Measurements from ENCODE around the gene NPY2R.

NPY2R gene

DNA sequence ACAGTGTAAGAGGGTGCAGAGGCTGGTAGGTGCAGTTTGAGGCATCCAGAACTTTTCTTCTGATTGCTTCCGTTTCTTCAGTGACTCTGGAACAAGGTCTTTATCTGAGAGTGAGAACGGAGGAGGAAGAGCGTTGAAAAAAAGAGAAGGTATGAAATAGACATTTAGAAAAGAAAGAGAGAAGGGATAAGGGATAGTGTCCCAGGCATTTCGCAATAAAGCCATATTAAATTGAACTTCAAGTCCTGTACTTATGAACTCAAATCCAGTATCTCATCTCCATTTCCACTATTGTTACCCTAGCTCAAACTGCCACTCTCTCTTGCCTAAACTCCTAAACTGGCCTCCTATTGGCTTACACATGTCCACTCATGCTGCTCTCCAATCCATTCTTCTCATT lies 36.7 kb downstream of the NPY2R start:
- no peak for DNase-seq
- in situ Hi-C loops (cut with HindIII; ENCODE audit: low pct_ligation_motif_present, low pct_unique_long_range_greater_than_20kb, low sequenced_read_pairs) = no loop called here

DNA sequence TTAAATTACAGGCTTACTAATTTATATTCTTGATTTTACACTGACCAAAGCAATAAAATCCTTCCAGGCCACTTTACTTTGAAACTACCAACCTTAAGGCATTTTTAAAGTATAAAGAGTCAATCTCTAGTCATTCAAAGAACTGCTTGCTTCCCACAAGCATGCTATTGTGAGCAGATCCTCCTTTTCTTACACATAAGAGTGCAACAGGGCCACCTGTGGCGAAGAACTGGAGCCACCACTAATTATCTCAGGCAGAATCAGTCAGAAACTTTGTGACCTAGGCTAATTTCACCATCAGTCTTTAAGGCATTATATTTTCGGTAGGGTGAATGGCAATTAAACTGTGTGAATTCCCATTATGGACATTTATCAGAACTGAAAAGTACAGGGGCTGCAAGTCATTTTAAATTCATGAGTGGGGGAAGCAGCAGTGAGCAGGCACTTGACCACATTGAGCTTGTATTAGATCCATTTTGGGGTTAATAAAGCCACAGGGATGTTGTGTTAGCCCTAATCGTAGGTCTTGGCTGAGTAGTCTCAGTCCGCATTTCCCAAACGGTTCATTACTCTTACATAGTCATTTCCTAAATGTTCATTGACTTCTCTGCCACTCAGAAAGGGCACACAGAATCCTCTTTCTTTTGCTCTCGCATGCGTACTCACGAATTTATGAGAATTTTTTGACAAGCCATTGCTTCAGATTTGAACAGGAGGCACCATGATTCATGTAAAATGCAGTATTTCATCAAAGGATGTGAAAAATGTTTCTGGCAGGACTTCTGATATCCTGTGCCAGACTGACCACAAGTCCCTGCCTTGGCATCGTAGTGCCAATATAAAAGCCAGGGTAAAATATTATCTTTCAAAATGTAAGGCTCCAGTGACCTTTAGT lies 39.8 kb downstream of the NPY2R start:
- no peak for DNase-seq
- in situ Hi-C loops (cut with HindIII; ENCODE audit: low pct_ligation_motif_present, low pct_unique_long_range_greater_than_20kb, low sequenced_read_pairs) = no loop called here

DNA sequence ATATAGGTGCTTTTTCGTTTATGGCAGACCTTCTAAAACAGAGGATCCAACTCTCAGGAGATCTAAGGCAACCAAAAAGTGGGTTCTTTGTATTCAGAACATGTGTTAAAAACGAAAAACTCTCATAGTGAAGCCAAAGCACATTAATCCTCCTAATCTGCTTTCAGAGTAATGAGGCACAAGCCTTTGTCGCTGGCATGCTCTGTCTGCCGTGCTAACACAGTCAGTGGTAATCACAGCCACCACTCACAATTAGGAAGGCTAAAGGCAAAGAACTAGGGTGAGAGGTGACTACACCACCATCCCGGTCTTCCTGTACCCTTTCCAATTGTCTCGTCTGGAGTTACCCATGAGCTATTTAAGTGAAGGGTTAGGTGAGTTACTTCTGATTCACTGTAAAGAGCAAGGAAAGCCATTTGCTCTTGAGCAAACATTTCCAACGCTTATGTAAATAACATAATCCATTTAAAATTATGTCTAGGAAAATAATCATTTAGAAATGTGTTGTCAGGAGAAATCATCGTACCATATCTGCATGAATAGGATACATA lies 40.7 kb downstream of the NPY2R start:
- DNase-seq = no peak
- in situ Hi-C loops (cut with HindIII; ENCODE audit: low pct_ligation_motif_present, low pct_unique_long_range_greater_than_20kb, low sequenced_read_pairs) = no loop called here

DNA sequence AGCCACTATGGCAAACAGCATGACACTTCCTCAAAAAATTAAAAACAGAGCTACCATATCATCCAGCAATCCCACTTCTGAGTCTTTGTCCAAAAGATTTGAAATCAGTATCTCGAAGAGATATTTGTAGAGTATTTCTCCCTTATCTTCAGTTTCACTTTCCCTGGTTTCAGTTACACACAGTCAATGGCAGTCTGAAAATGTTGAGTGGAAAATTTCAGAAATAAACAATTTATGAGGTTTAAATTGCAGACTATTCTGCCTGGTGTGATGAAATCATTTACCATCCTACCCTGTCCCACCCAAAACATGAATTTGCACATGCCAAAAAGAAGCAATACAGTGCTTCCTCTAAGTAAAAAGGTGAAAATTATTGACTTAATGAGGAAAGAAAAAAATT lies 43.9 kb downstream of the NPY2R start:
- in situ Hi-C loops (cut with HindIII; ENCODE audit: low pct_ligation_motif_present, low pct_unique_long_range_greater_than_20kb, low sequenced_read_pairs) = no loop called here

DNA sequence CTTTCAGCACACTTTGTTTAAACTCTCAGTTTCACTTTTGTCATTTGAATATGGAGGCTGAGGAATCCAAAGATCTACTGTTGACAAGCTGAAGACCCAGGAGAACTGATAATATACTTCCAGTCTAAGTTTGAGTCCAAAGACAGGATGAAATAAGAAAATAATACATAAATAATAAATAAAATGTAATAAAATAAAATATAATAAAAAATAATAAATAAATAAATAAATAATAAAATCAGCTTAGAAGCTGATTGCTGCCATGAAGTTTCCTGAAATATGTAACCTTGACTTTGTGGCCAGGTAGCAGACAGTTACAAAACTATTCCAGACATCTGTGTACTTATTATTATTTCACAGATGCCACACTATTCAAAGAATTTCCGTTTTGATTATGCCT lies 55.0 kb downstream of the NPY2R start:
- DNase-seq = no peak
- in situ Hi-C loops (cut with HindIII; ENCODE audit: low pct_ligation_motif_present, low pct_unique_long_range_greater_than_20kb, low sequenced_read_pairs) = no loop called here

More for the DNA sequence above, 43.9 kb downstream of the NPY2R start:
- no peak for DNase-seq

DNA sequence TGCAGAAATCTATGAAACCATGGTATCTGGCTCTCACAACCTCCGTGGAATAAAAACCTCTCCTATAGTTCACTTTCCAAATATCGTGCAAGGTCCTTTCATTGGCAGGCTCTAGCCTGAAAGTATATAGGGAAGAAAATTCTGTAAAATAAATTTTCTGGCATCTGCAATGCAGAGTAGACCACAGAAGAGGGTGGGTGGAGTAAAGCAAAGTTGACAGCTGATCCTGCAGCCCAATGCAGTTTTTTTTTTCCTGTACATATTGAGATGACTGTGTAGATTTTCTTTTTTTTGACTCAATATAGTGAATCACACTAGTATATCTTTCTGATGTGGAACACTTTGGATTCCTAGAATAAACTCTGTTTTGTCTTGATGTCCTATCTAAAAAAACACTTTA lies 56.7 kb downstream of the NPY2R start:
- in situ Hi-C loops (cut with HindIII; ENCODE audit: low pct_ligation_motif_present, low pct_unique_long_range_greater_than_20kb, low sequenced_read_pairs) = no loop called here
- no peak for DNase-seq
